ENCODE data around the gene TLDC2.

TLDC2 gene

GRCh38 chr20:36919715-36920333 is 43.9 kb downstream of the TLDC2 start:
- TF ChIP-seq, protein P1, sequence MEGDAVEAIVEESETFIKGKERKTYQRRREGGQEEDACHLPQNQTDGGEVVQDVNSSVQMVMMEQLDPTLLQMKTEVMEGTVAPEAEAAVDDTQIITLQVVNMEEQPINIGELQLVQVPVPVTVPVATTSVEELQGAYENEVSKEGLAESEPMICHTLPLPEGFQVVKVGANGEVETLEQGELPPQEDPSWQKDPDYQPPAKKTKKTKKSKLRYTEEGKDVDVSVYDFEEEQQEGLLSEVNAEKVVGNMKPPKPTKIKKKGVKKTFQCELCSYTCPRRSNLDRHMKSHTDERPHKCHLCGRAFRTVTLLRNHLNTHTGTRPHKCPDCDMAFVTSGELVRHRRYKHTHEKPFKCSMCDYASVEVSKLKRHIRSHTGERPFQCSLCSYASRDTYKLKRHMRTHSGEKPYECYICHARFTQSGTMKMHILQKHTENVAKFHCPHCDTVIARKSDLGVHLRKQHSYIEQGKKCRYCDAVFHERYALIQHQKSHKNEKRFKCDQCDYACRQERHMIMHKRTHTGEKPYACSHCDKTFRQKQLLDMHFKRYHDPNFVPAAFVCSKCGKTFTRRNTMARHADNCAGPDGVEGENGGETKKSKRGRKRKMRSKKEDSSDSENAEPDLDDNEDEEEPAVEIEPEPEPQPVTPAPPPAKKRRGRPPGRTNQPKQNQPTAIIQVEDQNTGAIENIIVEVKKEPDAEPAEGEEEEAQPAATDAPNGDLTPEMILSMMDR (IDR thresholded peaks at IDR 0.05; ENCODE audit: extremely low read depth, insufficient read depth, missing control alignments), result peak; percentile 74
- in situ Hi-C loops (cut with MboI; ENCODE audit: low pct_unique_long_range_greater_than_20kb, low sequenced_read_pairs, unreplicated experiment), result no loop called here
- peak; percentile 71 for DNase-seq (ENCODE audit: low spot score)

- in situ Hi-C loops (cut with MboI; ENCODE audit: low pct_unique_long_range_greater_than_20kb, low sequenced_read_pairs, unreplicated experiment), result no loop called here
- TF ChIP-seq, protein P1 (IDR thresholded peaks at IDR 0.05; ENCODE audit: extremely low read depth, insufficient read depth, missing control alignments), result no peak
- no peak for DNase-seq (ENCODE audit: low spot score)
Observed at GRCh38 chr20:36920334-36920730, 44.4 kb downstream of the TLDC2 start.

- TF ChIP-seq, protein P1 (IDR thresholded peaks at IDR 0.05; ENCODE audit: extremely low read depth, insufficient read depth, missing control alignments), result no peak
- no peak for DNase-seq (ENCODE audit: low spot score)
- in situ Hi-C loops (cut with MboI; ENCODE audit: low pct_unique_long_range_greater_than_20kb, low sequenced_read_pairs, unreplicated experiment), result no loop called here
Observed at GRCh38 chr20:36924167-36925045, 48.5 kb downstream of the TLDC2 start.

GRCh38 chr20:36925234-36925633 is 49.3 kb downstream of the TLDC2 start:
- TF ChIP-seq, protein P1 (IDR thresholded peaks at IDR 0.05; ENCODE audit: extremely low read depth, insufficient read depth, missing control alignments), result no peak
- in situ Hi-C loops (cut with MboI; ENCODE audit: low pct_unique_long_range_greater_than_20kb, low sequenced_read_pairs, unreplicated experiment), result no loop called here

DNA sequence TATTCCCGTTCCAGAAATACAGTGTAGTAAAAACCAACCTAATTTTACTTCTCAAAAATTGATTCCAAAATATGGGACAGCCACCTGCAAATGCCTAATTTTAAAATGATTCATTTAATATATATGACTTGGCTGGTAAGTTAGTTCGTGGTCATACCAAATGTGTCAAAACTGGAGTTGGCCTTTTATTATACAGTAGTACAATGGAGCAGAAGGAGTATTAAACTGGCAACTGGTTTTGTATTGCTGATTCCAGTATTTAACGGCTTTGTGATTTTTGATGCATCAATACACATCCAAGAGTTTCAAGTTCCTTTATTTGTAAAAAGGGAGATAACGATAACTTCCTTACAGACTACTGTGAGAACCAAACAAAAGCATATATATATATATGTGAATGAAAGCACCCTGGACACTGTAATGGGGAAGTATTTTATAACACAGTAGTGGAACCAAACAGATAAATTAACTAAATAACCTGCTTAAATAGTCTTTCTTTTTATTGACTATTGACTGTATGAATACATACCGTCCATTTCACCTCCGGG is 50.8 kb downstream of the TLDC2 start:
- TF ChIP-seq, protein P1 (IDR thresholded peaks at IDR 0.05; ENCODE audit: extremely low read depth, insufficient read depth, missing control alignments), result no peak
- in situ Hi-C loops (cut with MboI; ENCODE audit: low pct_unique_long_range_greater_than_20kb, low sequenced_read_pairs, unreplicated experiment), result no loop called here
- no peak for DNase-seq (ENCODE audit: low spot score)

More at GRCh38 chr20:36925234-36925633, 49.3 kb downstream of the TLDC2 start:
- DNase-seq (ENCODE audit: low spot score), result no peak

DNA sequence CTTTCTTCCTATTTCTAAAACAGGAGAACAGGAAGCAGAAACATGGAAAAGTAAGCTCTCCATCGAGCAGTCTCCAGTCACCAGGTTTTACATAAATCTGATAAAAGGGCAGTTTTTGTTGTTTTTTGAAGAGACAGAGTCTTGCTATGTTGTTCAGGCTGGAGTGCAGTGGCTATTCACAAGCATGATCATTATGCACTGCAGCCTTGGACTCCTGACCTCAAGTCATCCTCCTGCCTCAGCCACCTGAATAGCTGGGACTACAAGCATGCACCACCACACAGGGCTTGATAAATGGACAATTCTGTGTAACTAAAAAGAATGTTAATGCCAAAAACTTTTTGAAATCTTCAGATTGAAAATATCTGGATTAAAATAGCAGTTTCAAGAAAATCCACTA is 51.8 kb downstream of the TLDC2 start:
- DNase-seq (ENCODE audit: low spot score), result no peak
- TF ChIP-seq, protein P1 (IDR thresholded peaks at IDR 0.05; ENCODE audit: extremely low read depth, insufficient read depth, missing control alignments), result no peak
- in situ Hi-C loops (cut with MboI; ENCODE audit: low pct_unique_long_range_greater_than_20kb, low sequenced_read_pairs, unreplicated experiment), result no loop called here
